Measurements from ENCODE around the gene RPE65. TPM values are rescaled to one million over a fixed set of nuclear protein-coding genes. Genes with fewer than 3 reads are reported as not detected.

RPE65 gene
- total RNA-seq (not detected in 2 replicates), polyA plus RNA-seq (not detected in 2 replicates), polyA minus RNA-seq (not detected in 2 replicates), Bru-seq, nascent RNA (not detected), BruChase-seq, experiment 1, labeled RNA remaining after a 6-hour chase (not detected), BruChase-seq, experiment 2, labeled RNA remaining after a 2-hour chase (not detected)
- polyA plus RNA-seq (2011; cell fraction: cytosol; rRNA removed), result not detected in 2 replicates
- not detected in 2 replicates for polyA plus RNA-seq (2011; cell fraction: nucleus; rRNA removed)
- polyA plus RNA-seq (2012), result not detected in 2 replicates
- polyA minus RNA-seq (2011; cell fraction: cytosol; rRNA and poly(A)+ RNA removed), result not detected
- not detected in 2 replicates for polyA minus RNA-seq (2011; cell fraction: nucleus; rRNA and poly(A)+ RNA removed)
- long read RNA-seq, result 0 reads

- no peak within 1 kb of the TSS for H3K4me3 ChIP-seq (replicated peaks in 1 of 3; ENCODE audit: insufficient read depth in 1 of 3, low read depth in 1 of 3, low read length in 3 of 3)
- CTCF ChIA-PET, result interaction anchor here (0.9 to 1.4 kb wide), 2 partner anchors 66 to 330 kb away, joined by 3 read pairs; no protein-coding TSS in a partner anchor
- no peaks in the 10 kb centered on the region for H4K20me1 ChIP-seq (replicated peaks; ENCODE audit: control insufficient read depth, extremely low read depth, insufficient read depth, low read length)
- no peaks in the 10 kb centered on the region for H3K9me1 ChIP-seq (replicated peaks; ENCODE audit: control insufficient read depth, extremely low read depth, insufficient read depth, low read length)
- intact Hi-C loops (cut with micrococcal nuclease) (no loop called here), dilution Hi-C loops (cut with MboI; ENCODE audit: extremely low pct_ligation_motif_present, low sequenced_read_pairs) (no loop called here)
- H3K79me2 ChIP-seq (ENCODE audit: control insufficient read depth, insufficient read depth, low read length), result no peaks in the 10 kb centered on the region
- H3K9ac ChIP-seq (replicated peaks; ENCODE audit: extremely low read depth, insufficient read depth, low read length), result no peak within 1 kb of the TSS
- no peaks in the 10 kb centered on the region for H3K4me1 ChIP-seq (ENCODE audit: control insufficient read depth, extremely low read depth, insufficient read depth, low read length)
- TF ChIP-seq MAX (IDR thresholded peaks at IDR 0.05; ENCODE audit: insufficient read depth, insufficient read length) (no peak), EZH2 (IDR thresholded peaks at IDR 0.05; ENCODE audit: borderline replicate concordance, low read depth, low read length, severe bottlenecking) (no peak), JUN (IDR thresholded peaks at IDR 0.05; ENCODE audit: borderline replicate concordance, insufficient read depth, insufficient read length, low read depth) (no peak), POLR2AphosphoS5 (IDR thresholded peaks at IDR 0.05; ENCODE audit: insufficient read depth, low read depth, low read length) (no peak), FOS (IDR thresholded peaks at IDR 0.05; ENCODE audit: borderline replicate concordance, insufficient read depth, low read length) (no peak), CTCF (IDR thresholded peaks at IDR 0.05; ENCODE audit: extremely low read depth in 1 of 2, insufficient read depth in 1 of 2, low read depth in 1 of 2, low read length in 2 of 2) (no peak)
- POLR2A ChIA-PET, result no interaction called here
- H2AFZ ChIP-seq (ENCODE audit: low read depth, low read length), result no peak within 1 kb of the TSS
- H3K27ac ChIP-seq (ENCODE audit: insufficient read depth, low read depth, low read length), result no peak within 1 kb of the TSS
- no TSS peak for BruUV-seq (replicated peaks)
- peaks cover 0 to under 1% of the 10 kb centered on the region in 2 experiments for H3K27me3 ChIP-seq (ENCODE audit: control insufficient read depth in 2 of 2, insufficient read depth in 2 of 2, low read length in 2 of 2)
- FAIRE-seq (no peak), DNase-seq (ENCODE audit: low read depth, low spot score) (no peak)
- no peaks in the 10 kb centered on the region for H3K36me3 ChIP-seq (ENCODE audit: control insufficient read depth in 2 of 2, extremely low read depth in 1 of 2, insufficient read depth in 2 of 2, low read length in 2 of 2)
- no peak within 1 kb of the TSS for H3K4me2 ChIP-seq (ENCODE audit: insufficient read depth, low read length)
- H3K9me3 ChIP-seq (replicated peaks; ENCODE audit: control insufficient read depth, insufficient read depth, low read length), result no peaks in the 10 kb centered on the region
Observed at GRCh38 chr1:68449901-68450300, at the start of gene RPE65. RPE65 (minus strand) TSS chr1:68449954; CDS start chr1:68449905, 49 bp downstream.
